HCT116 (cell line): ENCODE data around the gene DHH. TPM values are rescaled to one million over a fixed set of nuclear protein-coding genes. Genes with fewer than 3 reads are reported as not detected.

Experiments used
- ATAC-seq: fragments of 200-7000 bp; cut with Tn5 transposase; 2 replicates; pipeline ENCODE4 v1.9.1; 2020; ENCODE audit warnings: mild to moderate bottlenecking, moderate library complexity
- BruUV-seq: library from RNA; stranded (reverse); fragments of 400-500 nt; replicated peaks from 2 replicates; lab custom pipeline; 2021; lab: Mats Ljungman, UMichigan
- CTCF ChIA-PET: fragments of 300-600 bp; sonication (Branson Sonifier 250); formaldehyde crosslinking; loops from one replicate; lab custom pipeline; 2021; ENCODE audit warnings: antibody characterized with exemption; lab: Charles Lee
- POLR2A ChIA-PET: fragments of 300-600, 350-600 bp; sonication (Branson Sonifier 250); formaldehyde crosslinking; loops from one replicate; lab custom pipeline; 2021; ENCODE audit warnings: antibody characterized with exemption; lab: Charles Lee
- RAD21 ChIA-PET, 2 experiments: fragments of 300-600 bp; sonication (Branson Sonifier 250); formaldehyde crosslinking; loops; one replicate each; lab custom pipeline; 2023; ENCODE audit warnings: low total read pairs in 2 of 2; ENCODE audit not compliant: uncharacterized antibody in 2 of 2, unreplicated experiment in 2 of 2, low non-redundant PET in 1 of 2; lab: Charles Lee
- DNase-seq: peaks from one replicate; pipeline ENCODE4 v3.0.0-alpha.2; 2010; ENCODE audit warnings: low read depth, low spot score
- H2AFZ ChIP-seq: fragments of 200-600 bp; shearing (Covaris generic), sonication (generic); 2 replicates; pipeline ENCODE4 v1.6.1; 2017; ENCODE audit warnings: low read depth, mixed run types, mixed read lengths, antibody characterized with exemption, low read length; ENCODE audit not compliant: poor library complexity, severe bottlenecking
- H3K27ac ChIP-seq: 2 replicates; pipeline ENCODE4 v1.5.1; 2012; ENCODE audit warnings: low read depth, low read length
- H3K27me3 ChIP-seq: fragments of 200-600 bp; sonication (generic); 2 replicates; pipeline ENCODE4 v1.6.1; 2016; ENCODE audit warnings: mixed run types, low read length, mixed read lengths; ENCODE audit not compliant: insufficient read depth
- H3K36me3 ChIP-seq, 2 experiments: fragments of 200-500 bp in 1 of 2; fragments of 200-600 bp in 1 of 2; sonication (Bioruptor generic) in 1 of 2; sonication (generic) in 1 of 2; 2 replicates each; pipeline versions ENCODE4 v1.5.1 to v1.6.1; 2014 to 2016; ENCODE audit warnings: low read length in 2 of 2, inconsistent platforms in 1 of 2, mixed read lengths in 1 of 2, mixed run types in 1 of 2; ENCODE audit not compliant: insufficient read depth in 2 of 2, control insufficient read depth in 1 of 2
- H3K4me1 ChIP-seq, 2 experiments: fragments of 200-600 bp in 1 of 2; sonication (generic) in 1 of 2; 2 replicates each; pipeline versions ENCODE4 v1.5.1 to v1.6.1; 2012 to 2017; ENCODE audit warnings: low read length in 2 of 2, inconsistent platforms in 1 of 2, mild to moderate bottlenecking in 1 of 2, mixed read lengths in 1 of 2, mixed run types in 1 of 2, moderate library complexity in 1 of 2; ENCODE audit not compliant: insufficient read depth in 2 of 2, control insufficient read depth in 1 of 2
- H3K4me2 ChIP-seq: fragments of 200-600 bp; sonication (generic); 2 replicates; pipeline ENCODE4 v1.6.1; 2017; ENCODE audit warnings: mixed run types, low read length, mixed read lengths
- H3K4me3 ChIP-seq, 2 experiments: fragments of 200-600 bp in 1 of 2; sonication (generic) in 1 of 2; replicated peaks in 1 of 2; 2 replicates each; pipeline ENCODE4 v1.5.1; 2011 to 2016; ENCODE audit warnings: low read length in 2 of 2, control low read depth in 1 of 2, low read depth in 1 of 2, mild to moderate bottlenecking in 1 of 2, mixed read lengths in 1 of 2, mixed run types in 1 of 2
- H3K79me2 ChIP-seq: fragments of 200-600 bp; sonication (generic); 2 replicates; pipeline ENCODE4 v1.6.1; 2017; ENCODE audit warnings: mild to moderate bottlenecking, mixed run types, low read length, moderate library complexity, mixed read lengths; ENCODE audit not compliant: insufficient read depth
- H3K9ac ChIP-seq: fragments of 200-600 bp; sonication (generic); 2 replicates; pipeline ENCODE4 v1.6.1; 2016; ENCODE audit warnings: low read length, mixed read lengths
- H3K9me2 ChIP-seq: fragments of 200-600 bp; sonication (generic), shearing (Covaris generic); 2 replicates; pipeline ENCODE4 v1.6.1; 2017; ENCODE audit warnings: mixed run types, mild to moderate bottlenecking, moderate library complexity; ENCODE audit not compliant: insufficient read depth
- H3K9me3 ChIP-seq, 2 experiments: fragments of 200-500 bp in 1 of 2; fragments of 200-600 bp in 1 of 2; sonication (Bioruptor generic) in 1 of 2; sonication (generic) in 1 of 2; 2 replicates each; pipeline ENCODE4 v1.6.1; 2014 to 2017; ENCODE audit warnings: low read length in 2 of 2, mixed read lengths in 2 of 2, inconsistent platforms in 1 of 2, low read depth in 1 of 2, mild to moderate bottlenecking in 1 of 2, mixed run types in 1 of 2, moderate library complexity in 1 of 2; ENCODE audit not compliant: control insufficient read depth in 1 of 2, insufficient read depth in 1 of 2
- H4K20me1 ChIP-seq: fragments of 200-600 bp; sonication (generic), shearing (Covaris generic); 2 replicates; pipeline ENCODE4 v1.6.1; 2017; ENCODE audit warnings: mixed run types, mild to moderate bottlenecking, moderate library complexity; ENCODE audit not compliant: insufficient read depth
- CBX3 ChIP-seq: IDR thresholded peaks from 2 replicates; pipeline ENCODE4 v1.6.1; 2012; ENCODE audit warnings: low read depth
- CEBPB ChIP-seq: IDR thresholded peaks from 2 replicates; pipeline ENCODE4 v1.6.1; 2012; ENCODE audit warnings: low read depth
- EGR1 ChIP-seq: IDR thresholded peaks from 2 replicates; pipeline ENCODE4 v1.6.1; 2012; ENCODE audit warnings: low read depth
- FOSL1 ChIP-seq: IDR thresholded peaks from 2 replicates; pipeline ENCODE4 v1.6.1; 2012; ENCODE audit warnings: low read depth
- JUND ChIP-seq: IDR thresholded peaks from 2 replicates; pipeline ENCODE4 v1.6.1; 2012
- POLR2A ChIP-seq: IDR thresholded peaks from 2 replicates; pipeline ENCODE4 v1.7.0; 2011; ENCODE audit warnings: borderline replicate concordance; ENCODE audit not compliant: insufficient read depth, insufficient read length; ENCODE audit errors: extremely low read depth
- POLR2AphosphoS5 ChIP-seq: IDR thresholded peaks from 2 replicates; pipeline ENCODE4 v1.6.1; 2011; ENCODE audit warnings: mild to moderate bottlenecking, low read depth, low read length, moderate library complexity
- RAD21 ChIP-seq: IDR thresholded peaks from 2 replicates; pipeline ENCODE4 v1.6.1; 2012; ENCODE audit warnings: low read depth, mild to moderate bottlenecking
- SIN3A ChIP-seq: IDR thresholded peaks from 2 replicates; pipeline ENCODE4 v1.6.1; 2012; ENCODE audit warnings: low read depth
- SRF ChIP-seq: IDR thresholded peaks from 2 replicates; pipeline ENCODE4 v1.6.1; 2012; ENCODE audit warnings: low read depth
- TCF7L2 ChIP-seq: IDR thresholded peaks from 2 replicates; pipeline ENCODE4 v1.7.0; 2011; ENCODE audit warnings: borderline replicate concordance, inconsistent platforms; ENCODE audit not compliant: insufficient read depth, insufficient read length; ENCODE audit errors: extremely low read depth
- ZFX ChIP-seq: fragments of 450-650 bp; IDR thresholded peaks from 2 replicates; pipeline ENCODE4 v1.6.1; 2017
- intact Hi-C: fragments of 100-400 bp; cut with micrococcal nuclease; formaldehyde crosslinking; loops from 2 replicates; pipeline ENCODE4 v1.10.0; 2022
- total RNA-seq: library from RNA; stranded (reverse); gene quantifications from one replicate; pipeline ENCODE4 v1.2.1, GENCODE V29; 2021; ENCODE audit not compliant: unreplicated experiment
- TF ChIP-seq, protein P1 (sequence below): IDR thresholded peaks from 2 replicates; pipeline ENCODE4 v1.6.1; 2011; ENCODE audit warnings: mild to moderate bottlenecking, low read length, moderate library complexity; ENCODE audit not compliant: insufficient replicate concordance; ENCODE audit errors: extremely low read depth
- TF ChIP-seq, protein P2 (sequence below): IDR thresholded peaks from 2 replicates; pipeline ENCODE4 v1.6.1; 2012

The DHH gene
- total RNA-seq, 1 experiment from 2014 or later, result 0.22 TPM

DNA sequence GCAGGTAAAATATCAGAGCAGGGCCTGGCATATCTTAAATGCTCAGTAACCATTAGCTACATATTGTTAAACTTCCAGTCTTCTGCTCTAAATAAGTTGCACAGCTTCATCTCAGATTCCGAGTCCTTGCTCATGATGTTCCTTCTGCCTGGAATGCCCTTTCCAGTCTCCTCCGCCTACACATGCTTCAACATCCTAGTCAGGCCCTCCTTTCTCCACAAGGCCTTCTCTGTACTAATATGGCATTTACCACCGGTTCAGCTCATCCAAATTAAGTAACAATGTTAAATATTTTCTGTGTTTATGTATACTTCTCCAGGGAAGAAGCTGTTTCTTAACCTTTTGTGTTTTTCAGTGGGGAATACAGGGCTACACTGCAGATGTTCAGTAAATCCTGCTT, 8.5 kb downstream of the DHH start:
- ChIA-PET CTCF (interaction anchor here (1.1 to 4.2 kb wide), 3 partner anchors 13 to 22 kb away, joined by 5 to 59 read pairs (median 7); partner anchors contain the start of gene RHEBL1), POLR2A (no interaction called here)
- H3K27me3 ChIP-seq, result no peaks in the 10 kb centered on the region

More for the DNA sequence above, 8.5 kb downstream of the DHH start:
- DNase-seq, result no peak
- Histone ChIP-seq H3K79me2 (no peaks in the 10 kb centered on the region), H4K20me1 (no peaks in the 10 kb centered on the region), H3K9me2 (no peaks in the 10 kb centered on the region), H3K4me3 (no peak overlapping the region), H3K36me3 (no peaks in the 10 kb centered on the region), H3K4me2 (no peak overlapping the region), H3K9ac (no peak overlapping the region), H2AFZ (no peak overlapping the region), H3K27ac (no peak overlapping the region), H3K9me3 (no peaks in the 10 kb centered on the region), H3K4me1 (peaks cover 8 to 16% of the 10 kb centered on the region in 2 experiments)
- ATAC-seq, result no peak
- TF ChIP-seq POLR2A (no peak), POLR2AphosphoS5 (no peak), SRF (no peak), CBX3 (no peak), JUND (no peak), EGR1 (no peak), ZFX (no peak), TCF7L2 (no peak), SIN3A (no peak), RAD21 (no peak), CEBPB (no peak), FOSL1 (no peak)
- TF ChIP-seq, protein P1, sequence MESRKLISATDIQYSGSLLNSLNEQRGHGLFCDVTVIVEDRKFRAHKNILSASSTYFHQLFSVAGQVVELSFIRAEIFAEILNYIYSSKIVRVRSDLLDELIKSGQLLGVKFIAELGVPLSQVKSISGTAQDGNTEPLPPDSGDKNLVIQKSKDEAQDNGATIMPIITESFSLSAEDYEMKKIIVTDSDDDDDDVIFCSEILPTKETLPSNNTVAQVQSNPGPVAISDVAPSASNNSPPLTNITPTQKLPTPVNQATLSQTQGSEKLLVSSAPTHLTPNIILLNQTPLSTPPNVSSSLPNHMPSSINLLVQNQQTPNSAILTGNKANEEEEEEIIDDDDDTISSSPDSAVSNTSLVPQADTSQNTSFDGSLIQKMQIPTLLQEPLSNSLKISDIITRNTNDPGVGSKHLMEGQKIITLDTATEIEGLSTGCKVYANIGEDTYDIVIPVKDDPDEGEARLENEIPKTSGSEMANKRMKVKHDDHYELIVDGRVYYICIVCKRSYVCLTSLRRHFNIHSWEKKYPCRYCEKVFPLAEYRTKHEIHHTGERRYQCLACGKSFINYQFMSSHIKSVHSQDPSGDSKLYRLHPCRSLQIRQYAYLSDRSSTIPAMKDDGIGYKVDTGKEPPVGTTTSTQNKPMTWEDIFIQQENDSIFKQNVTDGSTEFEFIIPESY, result no peak
- TF ChIP-seq, protein P2, sequence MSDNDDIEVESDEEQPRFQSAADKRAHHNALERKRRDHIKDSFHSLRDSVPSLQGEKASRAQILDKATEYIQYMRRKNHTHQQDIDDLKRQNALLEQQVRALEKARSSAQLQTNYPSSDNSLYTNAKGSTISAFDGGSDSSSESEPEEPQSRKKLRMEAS, result no peak
- BruUV-seq, result no TSS peak
- intact Hi-C loops, result no loop called here
- RAD21 ChIA-PET, result no interaction called here
